Activated T-helper 17 cell treated with anti-CD3 and anti-CD28 coated beads, Interleukin-2, amount 50 U/mL, for 72 hours (primary cell): ENCODE measurements around the gene STEEP1. TPM values are rescaled to one million over a fixed set of nuclear protein-coding genes. Genes with fewer than 3 reads are reported as not detected.
A peak's percentile ranks its signal among the peaks of the same experiment; 100 is the strongest.

Experiments used
- ATAC-seq: fragments of 150-1000 bp; cut with Tn5 transposase; replicated peaks from 2 replicates; pipeline ENCODE4 v1.10.0; 2021; ENCODE audit warnings: mild to moderate bottlenecking, moderate library complexity
- H3K27ac Mint-ChIP-seq: one replicate; pipeline ENCODE4 v1.8.0; 2022; ENCODE audit warnings: mixed read lengths
- H3K27me3 Mint-ChIP-seq: one replicate; pipeline ENCODE4 v1.8.0; 2022; ENCODE audit warnings: mixed read lengths
- H3K36me3 Mint-ChIP-seq: one replicate; pipeline ENCODE4 v1.8.0; 2022; ENCODE audit warnings: low read depth, mild to moderate bottlenecking, mixed read lengths
- H3K4me1 Mint-ChIP-seq: one replicate; pipeline ENCODE4 v1.8.0; 2022; ENCODE audit warnings: mixed read lengths
- H3K4me3 Mint-ChIP-seq: one replicate; pipeline ENCODE4 v1.8.0; 2022; ENCODE audit warnings: mild to moderate bottlenecking, mixed read lengths
- H3K9me3 Mint-ChIP-seq: one replicate; pipeline ENCODE4 v1.8.0; 2022; ENCODE audit warnings: mixed read lengths
- total RNA-seq, 2 donors: library from RNA; stranded (reverse); gene quantifications; one replicate each; pipeline ENCODE4 v1.2.3, GENCODE V29; 2022

The STEEP1 gene
- total RNA-seq, 2 donors from 2014 or later: 14.8 to 21.1 TPM

GRCh38 chrX:119573222-119573621 is 8.0 kb upstream of the STEEP1 start:
- H3K4me1 Mint-ChIP-seq: no peaks in the 10 kb centered on the region

GRCh38 chrX:119570351-119570835 is 5.2 kb upstream of the STEEP1 start:
- Mint-ChIP-seq H3K27ac (no peak overlapping the region), H3K9me3 (no peaks in the 10 kb centered on the region)
- ATAC-seq: no peak

More at GRCh38 chrX:119573222-119573621, 8.0 kb upstream of the STEEP1 start:
- Mint-ChIP-seq H3K27ac (no peak overlapping the region), H3K36me3 (peaks cover 21% of the 10 kb centered on the region), H3K4me3 (peak overlapping the region; percentile 85), H3K9me3 (no peaks in the 10 kb centered on the region), H3K27me3 (no peaks in the 10 kb centered on the region)
- no peak for ATAC-seq

DNA sequence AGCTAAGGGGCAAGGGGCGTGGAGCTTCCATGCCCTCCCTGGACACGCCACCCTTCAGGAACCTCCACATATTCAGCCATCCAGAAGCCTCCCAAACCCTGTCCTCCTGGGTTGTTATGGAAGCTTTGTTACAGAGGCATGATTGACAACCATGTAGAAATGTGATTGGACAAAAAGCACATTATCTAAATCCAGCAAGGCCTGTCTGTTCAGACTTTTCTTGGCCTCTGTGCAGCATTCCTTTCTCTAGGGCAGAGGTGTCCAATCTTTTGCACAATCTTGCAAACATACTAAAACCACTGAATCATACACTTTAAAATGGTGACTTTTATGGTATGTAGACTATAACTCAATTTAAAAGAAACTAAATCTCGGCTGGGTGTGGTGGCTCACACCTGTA is 12.7 kb downstream of the STEEP1 start:
- H3K27me3 Mint-ChIP-seq: no peaks in the 10 kb centered on the region
- no peak overlapping the region for H3K27ac Mint-ChIP-seq
- H3K4me1 Mint-ChIP-seq: no peaks in the 10 kb centered on the region
- peaks cover 19% of the 10 kb centered on the region for H3K36me3 Mint-ChIP-seq
- ATAC-seq: no peak
- no peaks in the 10 kb centered on the region for H3K9me3 Mint-ChIP-seq
- no peak overlapping the region for H3K4me3 Mint-ChIP-seq

More at GRCh38 chrX:119570351-119570835, 5.2 kb upstream of the STEEP1 start:
- Mint-ChIP-seq H3K4me3 (no peak overlapping the region), H3K27me3 (no peaks in the 10 kb centered on the region), H3K36me3 (no peaks in the 10 kb centered on the region), H3K4me1 (no peaks in the 10 kb centered on the region)

DNA sequence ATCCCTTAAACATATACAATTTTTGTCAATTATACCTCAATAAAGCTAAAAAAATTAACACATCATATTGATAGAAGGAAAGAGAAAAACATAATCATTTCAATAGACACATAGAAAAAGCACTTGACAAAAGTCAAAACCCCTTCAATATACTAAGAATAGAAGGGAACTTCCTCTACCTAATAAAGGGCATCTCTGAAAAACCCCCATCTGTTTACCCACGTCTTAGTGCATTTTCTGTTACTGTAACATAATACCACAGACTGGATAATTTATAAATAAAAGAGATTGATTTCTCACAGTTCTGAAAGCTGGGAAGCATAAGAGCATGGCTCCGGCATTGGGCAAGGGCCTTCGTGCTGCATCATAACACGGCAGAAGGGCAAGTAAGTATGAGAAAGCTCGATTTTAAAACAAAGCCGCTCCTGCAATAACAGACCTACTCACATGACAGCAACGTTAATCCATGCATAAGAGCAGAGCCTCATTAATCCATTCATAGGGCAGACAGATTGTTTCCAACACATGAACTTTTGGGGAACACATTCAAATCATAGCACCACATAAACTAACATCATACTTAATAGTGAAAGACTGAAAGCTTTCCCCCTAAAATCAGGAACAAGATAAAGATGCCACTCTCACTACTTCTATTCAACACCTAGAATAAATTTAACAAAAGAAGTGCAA is 15.7 kb downstream of the STEEP1 start:
- H3K27me3 Mint-ChIP-seq: no peaks in the 10 kb centered on the region
- no peaks in the 10 kb centered on the region for H3K9me3 Mint-ChIP-seq
- H3K27ac Mint-ChIP-seq: no peak overlapping the region
- H3K4me3 Mint-ChIP-seq: no peak overlapping the region
- H3K36me3 Mint-ChIP-seq: no peaks in the 10 kb centered on the region
- peaks cover 4% of the 10 kb centered on the region for H3K4me1 Mint-ChIP-seq
- ATAC-seq: no peak

GRCh38 chrX:119541188-119541587 is 24.0 kb downstream of the STEEP1 start:
- Mint-ChIP-seq H3K36me3 (peaks cover 43% of the 10 kb centered on the region), H3K9me3 (no peaks in the 10 kb centered on the region), H3K27me3 (no peaks in the 10 kb centered on the region), H3K27ac (no peak overlapping the region), H3K4me3 (no peak overlapping the region), H3K4me1 (no peaks in the 10 kb centered on the region)
- no peak for ATAC-seq

- no peaks in the 10 kb centered on the region for H3K27me3 Mint-ChIP-seq
- peaks cover 43% of the 10 kb centered on the region for H3K36me3 Mint-ChIP-seq
- no peak overlapping the region for H3K4me3 Mint-ChIP-seq
- H3K4me1 Mint-ChIP-seq: no peaks in the 10 kb centered on the region
- no peaks in the 10 kb centered on the region for H3K9me3 Mint-ChIP-seq
- no peak for ATAC-seq
- H3K27ac Mint-ChIP-seq: no peak overlapping the region
Observed at GRCh38 chrX:119539872-119540271, 25.3 kb downstream of the STEEP1 start.

DNA sequence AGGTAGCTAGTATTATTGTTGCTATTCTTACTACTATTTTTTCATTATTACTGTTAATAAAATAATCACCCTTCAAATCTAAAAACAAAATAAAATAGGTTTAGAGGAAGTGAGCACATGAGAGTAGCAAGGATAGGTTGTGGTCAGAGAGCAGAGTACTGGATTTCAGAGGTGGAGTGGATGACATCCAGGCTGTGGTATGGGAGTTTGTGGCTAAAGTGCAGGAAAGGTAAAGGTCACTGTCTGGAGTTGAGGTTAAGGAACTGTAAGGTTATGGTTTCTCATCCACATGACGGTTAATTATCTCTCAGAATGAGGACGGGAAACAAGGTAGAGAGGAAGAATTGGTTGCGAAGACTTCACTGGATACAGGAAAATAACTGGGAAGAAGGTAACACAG is 27.7 kb downstream of the STEEP1 start:
- Mint-ChIP-seq H3K27ac (peak overlapping the region; percentile 21), H3K27me3 (no peaks in the 10 kb centered on the region), H3K4me1 (no peaks in the 10 kb centered on the region), H3K36me3 (peaks cover 39% of the 10 kb centered on the region), H3K4me3 (no peak overlapping the region), H3K9me3 (no peaks in the 10 kb centered on the region)
- no peak for ATAC-seq

DNA sequence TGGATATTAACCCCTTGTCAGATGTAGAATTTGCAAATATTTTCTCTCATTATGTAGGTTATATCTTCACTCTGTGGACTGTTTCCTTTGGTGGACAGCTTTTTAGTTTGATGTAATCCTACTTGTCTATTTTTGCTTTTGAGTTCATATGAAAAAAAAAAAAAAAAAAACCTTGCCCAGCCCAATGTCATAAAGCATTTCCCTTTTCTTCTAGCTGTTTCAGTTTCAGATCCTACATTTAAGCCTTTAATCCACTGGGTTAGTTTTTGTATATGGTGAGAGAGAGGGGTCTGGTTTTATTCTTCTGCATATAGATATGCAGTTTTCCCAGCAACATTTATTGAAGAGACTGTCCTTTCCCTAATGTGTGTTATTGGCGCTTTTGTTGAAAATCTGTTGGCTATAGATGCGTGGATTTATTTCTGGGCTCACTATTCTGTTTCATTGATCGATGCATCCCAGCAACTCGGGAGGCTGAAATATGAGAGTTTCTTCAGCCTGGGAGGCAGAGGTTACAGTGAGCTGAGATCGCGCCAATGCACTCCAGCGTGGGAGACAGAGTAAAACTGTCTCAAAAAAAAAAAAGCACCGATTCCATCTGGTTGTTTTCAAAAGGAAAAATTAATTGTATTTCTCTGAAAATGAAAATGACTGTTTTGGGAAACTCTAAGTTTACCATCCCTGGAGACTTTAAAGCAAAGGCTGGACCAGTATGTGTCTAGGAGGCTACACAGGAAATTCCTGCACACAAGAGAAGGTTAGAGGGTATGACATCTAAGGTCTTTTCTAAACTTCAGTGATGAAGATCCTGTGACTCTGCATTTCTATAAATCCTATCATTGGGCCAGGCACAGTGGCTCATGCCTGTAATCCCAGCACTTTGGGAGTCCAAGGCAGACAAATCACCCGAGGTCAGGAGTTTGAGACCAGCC is 35.6 kb downstream of the STEEP1 start:
- H3K36me3 Mint-ChIP-seq: no peaks in the 10 kb centered on the region
- no peaks in the 10 kb centered on the region for H3K9me3 Mint-ChIP-seq
- no peak overlapping the region for H3K4me3 Mint-ChIP-seq
- no peaks in the 10 kb centered on the region for H3K4me1 Mint-ChIP-seq
- H3K27me3 Mint-ChIP-seq: no peaks in the 10 kb centered on the region
- no peak overlapping the region for H3K27ac Mint-ChIP-seq
- ATAC-seq: no peak

- Mint-ChIP-seq H3K36me3 (no peaks in the 10 kb centered on the region), H3K27me3 (no peaks in the 10 kb centered on the region), H3K9me3 (no peaks in the 10 kb centered on the region), H3K4me3 (no peak overlapping the region), H3K4me1 (no peaks in the 10 kb centered on the region), H3K27ac (no peak overlapping the region)
- no peak for ATAC-seq
Observed at GRCh38 chrX:119523664-119524184, 41.5 kb downstream of the STEEP1 start.

DNA sequence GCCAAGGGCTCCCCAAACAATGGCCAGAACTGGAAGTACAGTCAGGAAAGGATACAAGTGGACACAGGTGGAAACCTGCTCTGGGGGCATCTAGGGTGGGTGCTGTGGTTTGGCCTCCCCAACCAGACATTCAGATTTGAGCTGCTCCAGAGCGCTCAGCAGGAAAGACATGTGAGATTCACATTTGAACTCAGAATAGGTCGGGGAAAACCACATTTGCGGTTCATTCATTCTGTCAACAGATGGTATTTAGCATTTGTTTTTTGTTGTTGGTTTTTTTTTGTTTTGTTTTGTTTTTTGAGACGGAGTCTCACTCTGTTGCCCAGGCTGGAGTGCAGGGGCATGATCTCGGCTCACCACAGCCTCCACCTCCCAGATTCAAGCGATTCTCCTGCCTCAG is 44.0 kb downstream of the STEEP1 start:
- H3K4me1 Mint-ChIP-seq: peaks cover 3% of the 10 kb centered on the region
- no peak for ATAC-seq
- no peaks in the 10 kb centered on the region for H3K27me3 Mint-ChIP-seq
- no peak overlapping the region for H3K27ac Mint-ChIP-seq
- no peak overlapping the region for H3K4me3 Mint-ChIP-seq
- no peaks in the 10 kb centered on the region for H3K9me3 Mint-ChIP-seq
- H3K36me3 Mint-ChIP-seq: no peaks in the 10 kb centered on the region

DNA sequence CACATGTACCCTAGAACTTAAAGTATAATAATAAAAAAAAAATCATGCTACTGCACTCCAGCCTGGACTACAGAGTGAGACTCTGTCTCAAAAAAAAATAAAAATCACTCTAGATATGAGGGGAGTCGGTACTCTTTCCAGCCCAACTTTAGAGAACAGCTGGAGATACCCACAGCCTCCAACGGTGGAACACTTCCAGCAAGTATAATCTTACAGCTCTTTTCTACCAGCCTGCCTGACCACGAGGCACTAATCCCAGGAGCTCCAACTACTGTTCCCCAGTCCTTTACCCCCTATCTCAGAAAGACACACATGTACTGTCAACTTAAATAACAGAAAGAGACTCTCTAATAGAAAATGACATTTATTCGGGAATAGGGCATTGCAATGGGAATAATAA is 46.8 kb downstream of the STEEP1 start:
- Mint-ChIP-seq H3K27ac (no peak overlapping the region), H3K36me3 (no peaks in the 10 kb centered on the region), H3K27me3 (no peaks in the 10 kb centered on the region), H3K9me3 (no peaks in the 10 kb centered on the region), H3K4me3 (no peak overlapping the region), H3K4me1 (peaks cover 5% of the 10 kb centered on the region)
- ATAC-seq: no peak

DNA sequence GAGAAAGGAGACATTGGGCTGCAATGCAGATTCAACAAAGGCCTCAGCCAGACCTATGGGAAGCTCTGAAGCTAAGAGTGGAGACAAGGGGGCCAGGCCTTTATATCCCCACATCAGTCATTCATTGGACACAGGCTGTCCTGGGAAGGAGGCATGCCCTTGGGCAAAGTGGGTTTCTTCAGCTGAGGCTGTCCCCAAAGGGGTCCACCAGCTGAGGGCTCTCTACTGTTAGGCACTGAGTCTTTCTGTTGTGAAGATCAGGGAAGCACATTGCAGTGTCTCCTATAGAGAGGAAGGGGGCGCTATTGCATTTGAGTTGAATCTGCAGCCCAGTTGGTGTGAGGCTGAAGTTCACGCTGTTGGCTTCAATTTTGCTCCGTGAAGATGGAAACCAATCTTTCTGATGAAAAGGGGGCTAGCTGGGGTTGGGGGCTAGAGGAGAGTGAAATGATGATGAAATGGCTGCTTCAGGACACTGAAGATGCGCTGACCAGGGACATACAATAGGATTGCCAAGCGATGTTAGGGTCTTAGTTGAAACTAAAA is 49.0 kb downstream of the STEEP1 start:
- Mint-ChIP-seq H3K9me3 (no peaks in the 10 kb centered on the region), H3K27ac (peak overlapping the region; percentile 60), H3K27me3 (no peaks in the 10 kb centered on the region), H3K4me1 (peaks cover 5% of the 10 kb centered on the region), H3K4me3 (peak overlapping the region; percentile 31), H3K36me3 (no peaks in the 10 kb centered on the region)
- ATAC-seq: peak; percentile 82

GRCh38 chrX:119512146-119512800 is 52.9 kb downstream of the STEEP1 start:
- Mint-ChIP-seq H3K9me3 (no peaks in the 10 kb centered on the region), H3K36me3 (no peaks in the 10 kb centered on the region), H3K27ac (no peak overlapping the region), H3K4me1 (peaks cover 5% of the 10 kb centered on the region), H3K27me3 (no peaks in the 10 kb centered on the region), H3K4me3 (no peak overlapping the region)
- ATAC-seq: peak; percentile 70

DNA sequence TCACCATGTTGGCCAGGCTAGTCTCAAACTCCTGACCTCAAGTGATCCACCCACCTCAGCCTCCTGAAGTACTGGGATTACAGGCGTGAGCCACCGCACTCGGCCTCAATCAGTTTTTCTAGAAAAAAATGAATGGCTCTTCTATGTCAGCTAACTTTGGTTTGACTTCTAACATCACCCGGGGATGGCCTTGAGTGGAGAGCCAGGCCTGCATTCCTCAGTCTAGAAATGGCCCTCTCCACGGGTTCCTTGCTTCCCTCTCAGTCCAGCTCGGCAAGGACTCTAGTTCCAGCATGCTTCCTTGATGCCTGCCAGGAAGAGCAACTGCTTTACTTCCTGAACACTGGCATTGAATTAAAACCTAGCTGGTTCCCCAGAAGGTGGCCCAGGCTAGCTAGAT is 58.0 kb downstream of the STEEP1 start:
- Mint-ChIP-seq H3K9me3 (no peaks in the 10 kb centered on the region), H3K4me1 (no peaks in the 10 kb centered on the region), H3K27me3 (no peaks in the 10 kb centered on the region), H3K4me3 (no peak overlapping the region), H3K36me3 (no peaks in the 10 kb centered on the region), H3K27ac (no peak overlapping the region)
- no peak for ATAC-seq
